H1 (cell line): Measurements from ENCODE around the gene SOSTDC1. TPM values are rescaled to one million over a fixed set of nuclear protein-coding genes. Genes with fewer than 3 reads are reported as not detected.

ENCODE experiments used
- CTCF ChIA-PET: fragments of 300-600 bp; sonication (Branson Sonifier 250); formaldehyde crosslinking; loops from one replicate; lab custom pipeline; 2021; ENCODE audit not compliant: partially characterized antibody; lab: Charles Lee
- POLR2A ChIA-PET: fragments of 300-600 bp; sonication (Branson Sonifier 250); formaldehyde crosslinking; loops from one replicate; lab custom pipeline; 2021; ENCODE audit warnings: inconsistent platforms; ENCODE audit not compliant: partially characterized antibody; lab: Charles Lee
- DNase-seq, 2 experiments: peaks; one replicate each; pipeline versions ENCODE4 v3.0.0 to v3.0.0-alpha.2; 2010 to 2022; ENCODE audit warnings: low spot score in 2 of 2, low read depth in 1 of 2, mixed read lengths in 1 of 2
- FAIRE-seq: peaks from 2 replicates; lab custom pipeline; 2011; peaks lifted over from hg19 to GRCh38; lab: Jason Lieb, UNC
- H2AFZ ChIP-seq: 2 replicates; pipeline ENCODE4 v1.8.1; 2012; ENCODE audit warnings: low read length, inconsistent platforms
- H2AK5ac ChIP-seq: 2 replicates; pipeline ENCODE4 v1.6.1; 2013; ENCODE audit warnings: low read depth, low read length
- H2BK120ac ChIP-seq: replicated peaks from 2 replicates; pipeline ENCODE3; 2013; ENCODE audit warnings: low read depth, low read length, inconsistent platforms
- H2BK12ac ChIP-seq: 2 replicates; pipeline ENCODE4 v1.6.1; 2013; ENCODE audit warnings: low read depth, low read length
- H2BK15ac ChIP-seq: 2 replicates; pipeline ENCODE4 v1.6.1; 2013; ENCODE audit warnings: low read length
- H2BK20ac ChIP-seq: 2 replicates; pipeline ENCODE4 v1.6.1; 2013; ENCODE audit warnings: low read length
- H2BK5ac ChIP-seq: 2 replicates; pipeline ENCODE4 v1.6.1; 2013; ENCODE audit warnings: low read depth, low read length
- H3K14ac ChIP-seq: 2 replicates; pipeline ENCODE4 v1.6.1; 2013; ENCODE audit warnings: inconsistent platforms; ENCODE audit not compliant: insufficient read length
- H3K18ac ChIP-seq: 2 replicates; pipeline ENCODE4 v1.6.1; 2013; ENCODE audit warnings: low read length; ENCODE audit errors: extremely low read depth
- H3K23ac ChIP-seq: 2 replicates; pipeline ENCODE4 v1.6.1; 2013; ENCODE audit warnings: inconsistent platforms; ENCODE audit not compliant: insufficient read length
- H3K23me2 ChIP-seq: 2 replicates; pipeline ENCODE4 v1.6.1; 2013; ENCODE audit warnings: low read depth, low read length
- H3K27ac ChIP-seq: 2 replicates; pipeline ENCODE4 v1.6.1; 2011; ENCODE audit warnings: low read depth, low read length, inconsistent platforms
- H3K27me3 ChIP-seq, 4 experiments: replicated peaks in 1 of 4; 1 replicate in 1 of 4; 2 replicates in 3 of 4; pipeline versions ENCODE4 v1.6.1 to v1.8.1; 2011 to 2013; ENCODE audit warnings: low read length in 3 of 4, mild to moderate bottlenecking in 3 of 4, inconsistent platforms in 2 of 4, mixed read lengths in 2 of 4, moderate library complexity in 1 of 4; ENCODE audit not compliant: control insufficient read depth in 3 of 4, insufficient read depth in 3 of 4; ENCODE audit errors: extremely low read depth in 1 of 4
- H3K36me3 ChIP-seq, 4 experiments: 2 replicates each; pipeline versions ENCODE4 v1.6.1 to v1.8.1; 2011 to 2013; ENCODE audit warnings: mild to moderate bottlenecking in 4 of 4, low read length in 3 of 4, moderate library complexity in 2 of 4, control low read depth in 1 of 4, inconsistent platforms in 1 of 4; ENCODE audit not compliant: insufficient read depth in 4 of 4, control insufficient read depth in 2 of 4
- H3K4ac ChIP-seq: replicated peaks from 2 replicates; pipeline ENCODE3; 2013; ENCODE audit warnings: low read length, low read depth, mixed read lengths, inconsistent platforms; ENCODE audit not compliant: insufficient read length
- H3K4me1 ChIP-seq, 4 experiments: replicated peaks in 1 of 4; 1 replicate in 1 of 4; 2 replicates in 3 of 4; pipeline versions ENCODE4 v1.6.1 to v1.8.1; 2011 to 2013; ENCODE audit warnings: low read length in 3 of 4, inconsistent platforms in 2 of 4, mixed read lengths in 1 of 4; ENCODE audit not compliant: insufficient read depth in 4 of 4, control insufficient read depth in 3 of 4
- H3K4me2 ChIP-seq, 2 experiments: 2 replicates each; pipeline versions ENCODE4 v1.6.1 to v1.8.1; 2011 to 2013; ENCODE audit warnings: low read depth in 2 of 2, low read length in 2 of 2, control low read depth in 1 of 2, inconsistent platforms in 1 of 2, mild to moderate bottlenecking in 1 of 2; ENCODE audit not compliant: insufficient read depth in 1 of 2
- H3K4me3 ChIP-seq, 4 experiments: fragments of 200-600, 300-600 bp in 1 of 4; sonication (generic), shearing (Covaris generic), sonication (Bioruptor Twin) in 1 of 4; 2 replicates each; pipeline versions ENCODE4 v1.5.1 to v1.8.1; 2011 to 2016; ENCODE audit warnings: low read length in 4 of 4, low read depth in 3 of 4, control low read depth in 2 of 4, inconsistent platforms in 2 of 4, mild to moderate bottlenecking in 2 of 4, mixed read lengths in 1 of 4, moderate library complexity in 1 of 4; ENCODE audit not compliant: insufficient read depth in 2 of 4; ENCODE audit errors: extremely low read depth in 1 of 4
- H3K56ac ChIP-seq: replicated peaks from 2 replicates; pipeline ENCODE3; 2013; ENCODE audit warnings: low read depth, mild to moderate bottlenecking, mixed read lengths, low read length, inconsistent platforms; ENCODE audit not compliant: insufficient read length
- H3K79me1 ChIP-seq: 2 replicates; pipeline ENCODE4 v1.6.1; 2013; ENCODE audit warnings: low read depth, low read length, control low read depth
- H3K79me2 ChIP-seq, 2 experiments: 2 replicates each; pipeline versions ENCODE4 v1.6.1 to v1.8.1; 2012 to 2013; ENCODE audit warnings: low read length in 2 of 2, mild to moderate bottlenecking in 2 of 2, inconsistent platforms in 1 of 2; ENCODE audit not compliant: insufficient read depth in 2 of 2, control insufficient read depth in 1 of 2
- H3K9ac ChIP-seq, 4 experiments: replicated peaks in 1 of 4; 1 replicate in 1 of 4; 2 replicates in 3 of 4; pipeline versions ENCODE4 v1.6.1 to v1.8.1; 2011 to 2013; ENCODE audit warnings: low read depth in 3 of 4, low read length in 3 of 4, control low read depth in 2 of 4, mild to moderate bottlenecking in 2 of 4, moderate library complexity in 2 of 4, inconsistent platforms in 1 of 4; ENCODE audit errors: extremely low read depth in 1 of 4
- H3K9me3 ChIP-seq, 2 experiments: 2 replicates each; pipeline versions ENCODE4 v1.6.1 to v1.8.1; 2012 to 2013; ENCODE audit warnings: mild to moderate bottlenecking in 2 of 2, moderate library complexity in 2 of 2, control low read depth in 1 of 2, inconsistent platforms in 1 of 2, low read depth in 1 of 2, low read length in 1 of 2, mixed read lengths in 1 of 2; ENCODE audit not compliant: insufficient read depth in 2 of 2
- H4K20me1 ChIP-seq, 2 experiments: replicated peaks in 1 of 2; 2 replicates each; pipeline versions ENCODE3 to v1.8.1; 2011 to 2013; ENCODE audit warnings: inconsistent platforms in 2 of 2, low read length in 2 of 2, mild to moderate bottlenecking in 1 of 2; ENCODE audit not compliant: insufficient read depth in 2 of 2, control insufficient read depth in 1 of 2
- H4K5ac ChIP-seq: 2 replicates; pipeline ENCODE4 v1.6.1; 2013; ENCODE audit warnings: low read length, low read depth, mixed read lengths, inconsistent platforms; ENCODE audit not compliant: insufficient read length
- H4K8ac ChIP-seq: 2 replicates; pipeline ENCODE4 v1.8.0; 2013; ENCODE audit warnings: mild to moderate bottlenecking, moderate library complexity, low read length, inconsistent platforms; ENCODE audit not compliant: insufficient read depth; ENCODE audit errors: extremely low read depth
- H4K91ac ChIP-seq: replicated peaks from 2 replicates; pipeline ENCODE3; 2013; ENCODE audit warnings: low read length, mixed read lengths, inconsistent platforms; ENCODE audit not compliant: insufficient read length
- ATF3 ChIP-seq: IDR thresholded peaks from 2 replicates; pipeline ENCODE4 v1.6.1; 2011; ENCODE audit warnings: low read depth, mild to moderate bottlenecking, low read length; ENCODE audit not compliant: insufficient read depth
- BCL11A ChIP-seq, 2 experiments: IDR thresholded peaks; one replicate each; pipeline ENCODE4 v1.6.1; 2011; ENCODE audit warnings: low read depth in 2 of 2, low read length in 2 of 2, mild to moderate bottlenecking in 2 of 2
- CREB1 ChIP-seq: IDR thresholded peaks from 2 replicates; pipeline ENCODE4 v1.6.1; 2012; ENCODE audit warnings: inconsistent platforms
- SIN3A ChIP-seq, 2 experiments: IDR thresholded peaks in 1 of 2; conservative IDR thresholded peaks in 1 of 2; 2 replicates each; pipeline ENCODE4 v1.6.1; 2011 to 2012; ENCODE audit warnings: low read length in 2 of 2, improper control_type of control experiment in 1 of 2, low read depth in 1 of 2, mild to moderate bottlenecking in 1 of 2
- SP4 ChIP-seq: IDR thresholded peaks from 2 replicates; pipeline ENCODE4 v1.6.1; 2012; ENCODE audit warnings: low read length, inconsistent platforms
- SUZ12 ChIP-seq: fragments of 200-600 bp; sonication (generic); IDR thresholded peaks from 2 replicates; pipeline ENCODE4 v1.6.1; 2012; ENCODE audit warnings: mild to moderate bottlenecking, inconsistent platforms, low read length, moderate library complexity, mixed read lengths
- YY1 ChIP-seq: IDR thresholded peaks from 2 replicates; pipeline ENCODE4 v1.6.1; 2011; ENCODE audit warnings: low read depth, mild to moderate bottlenecking, low read length
- WGBS, 2 experiments: shearing (Covaris generic) in 1 of 2; methylation state at CpG; one replicate each; pipeline versions ENCODE4 v1.1.6 to v1.1.7; 2013 to 2015; ENCODE audit warnings: low lambda C conversion rate in 2 of 2, mixed read lengths in 2 of 2, inconsistent platforms in 1 of 2, low coverage in 1 of 2, missing lambda C conversion rate in 1 of 2; ENCODE audit not compliant: insufficient replicate concordance in 2 of 2, insufficient coverage in 1 of 2, insufficient read length in 1 of 2; ENCODE audit errors: extremely low coverage in 1 of 2, missing lambda C conversion rate in 1 of 2; 5-methylcytosine and 5-hydroxymethylcytosine counted together
- polyA plus RNA-seq, 7 experiments: library from polyadenylated mRNA; depleted of rRNA in 3 of 7; stranded (reverse) in 5 of 7; unstranded in 2 of 7; fragments of >200 nt in 5 of 7; fragments of 200-250 nt in 2 of 7; gene quantifications; 1 replicate in 5 of 7; 2 replicates in 1 of 7; 4 replicates in 1 of 7; pipeline versions ENCODE4 v1.2.1 to v1.2.3, GENCODE V29; 2011 to 2013; ENCODE audit warnings: missing spikeins in 2 of 7, mixed read lengths in 2 of 7
- total RNA-seq: library from RNA; stranded (reverse); fragmentation: NEBNext Ultra II Directional; extraction: Animal tissue kit (Norgen Biotek cat#: 25700); gene quantifications from 2 replicates; pipeline ENCODE4 v1.2.1, GENCODE V29; 2021
- TF ChIP-seq, protein P1 (sequence below): IDR thresholded peaks from 2 replicates; pipeline ENCODE4 v1.6.1; 2012; ENCODE audit warnings: low read length, inconsistent platforms

The SOSTDC1 gene
- total and polyA plus RNA-seq, 2 of the 8 experiments (the other 6 are each of a cell fraction or from before 2014, with no cell fraction given) = 0.35 to 0.79 TPM

DNA sequence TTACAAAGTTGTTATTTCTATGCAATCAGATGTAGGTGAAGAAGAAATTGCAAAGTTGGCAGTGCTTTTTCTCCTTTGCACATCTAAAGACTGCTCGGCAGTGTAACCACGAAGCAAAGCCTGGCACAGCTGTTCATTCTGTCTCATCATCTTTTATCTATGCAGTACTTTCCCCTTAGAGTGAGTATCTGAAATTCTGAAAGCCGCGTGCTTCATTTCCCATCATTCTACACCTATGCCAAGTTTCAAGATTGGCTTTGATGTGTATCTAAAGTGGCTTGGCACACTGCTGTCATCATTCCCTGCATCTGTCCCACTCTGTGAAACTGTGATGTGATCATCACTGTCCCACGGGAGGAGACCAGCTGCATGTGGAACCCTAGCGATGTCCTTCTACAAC, 15.2 kb downstream of the SOSTDC1 start:
- H4K8ac ChIP-seq = no peak overlapping the region
- no peaks in the 10 kb centered on the region for H4K20me1 ChIP-seq
- no peaks in the 10 kb centered on the region for H3K23me2 ChIP-seq
- H3K23ac ChIP-seq = no peak overlapping the region
- H2BK120ac ChIP-seq = no peak overlapping the region
- H4K5ac ChIP-seq = no peak overlapping the region
- no peak for DNase-seq
- no peaks in the 10 kb centered on the region for H3K27me3 ChIP-seq
- no peak overlapping the region for H3K27ac ChIP-seq
- no peak overlapping the region for H4K91ac ChIP-seq
- POLR2A ChIA-PET = no interaction called here
- no peaks in the 10 kb centered on the region for H3K9me3 ChIP-seq
- no peak overlapping the region for H2AK5ac ChIP-seq
- H3K4ac ChIP-seq = no peak overlapping the region
- H3K4me2 ChIP-seq = no peak overlapping the region
- no peak overlapping the region for H2BK15ac ChIP-seq
- H3K18ac ChIP-seq = no peak overlapping the region
- FAIRE-seq = no peak
- H3K36me3 ChIP-seq = no peaks in the 10 kb centered on the region
- H3K9ac ChIP-seq = no peak overlapping the region
- WGBS, 2 experiments = 89% methylated on average over 6 of the region's 6 CpGs; no CpG with 5 or more reads in 1 of the 2 experiments
- H3K79me1 ChIP-seq = no peaks in the 10 kb centered on the region
- H3K79me2 ChIP-seq = no peaks in the 10 kb centered on the region
- H3K56ac ChIP-seq = no peak overlapping the region
- H2BK12ac ChIP-seq = no peak overlapping the region
- no peak overlapping the region for H2BK5ac ChIP-seq
- H2BK20ac ChIP-seq = no peak overlapping the region
- H3K14ac ChIP-seq = no peak overlapping the region
- H2AFZ ChIP-seq = peak overlapping the region; percentile 65; the same call in 1 of the 2 replicates
- no peaks in the 10 kb centered on the region for H3K4me1 ChIP-seq
- no peak overlapping the region for H3K4me3 ChIP-seq
- CTCF ChIA-PET = interaction anchor here (1.2 kb wide), 1 partner anchor 10 kb away, joined by 4 read pairs; no protein-coding TSS in a partner anchor
- TF ChIP-seq SIN3A (conservative IDR thresholded peaks at IDR 0.05 in 1 of 2, IDR thresholded peaks at IDR 0.05 in 1 of 2; ENCODE audit: low read depth in 1 of 2, low read length in 2 of 2) (no peak), BCL11A (IDR thresholded peaks at IDR 0.05; ENCODE audit: low read depth in 2 of 2, low read length in 2 of 2) (no peak), CREB1 (no peak), ATF3 (no peak), SP4 (no peak), SUZ12 (no peak), YY1 (no peak)
- TF ChIP-seq, protein P1, sequence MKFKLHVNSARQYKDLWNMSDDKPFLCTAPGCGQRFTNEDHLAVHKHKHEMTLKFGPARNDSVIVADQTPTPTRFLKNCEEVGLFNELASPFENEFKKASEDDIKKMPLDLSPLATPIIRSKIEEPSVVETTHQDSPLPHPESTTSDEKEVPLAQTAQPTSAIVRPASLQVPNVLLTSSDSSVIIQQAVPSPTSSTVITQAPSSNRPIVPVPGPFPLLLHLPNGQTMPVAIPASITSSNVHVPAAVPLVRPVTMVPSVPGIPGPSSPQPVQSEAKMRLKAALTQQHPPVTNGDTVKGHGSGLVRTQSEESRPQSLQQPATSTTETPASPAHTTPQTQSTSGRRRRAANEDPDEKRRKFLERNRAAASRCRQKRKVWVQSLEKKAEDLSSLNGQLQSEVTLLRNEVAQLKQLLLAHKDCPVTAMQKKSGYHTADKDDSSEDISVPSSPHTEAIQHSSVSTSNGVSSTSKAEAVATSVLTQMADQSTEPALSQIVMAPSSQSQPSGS = no peak
